Heart right ventricle (tissue), 16 donors: ENCODE measurements around the gene SLC6A8. TPM values are rescaled to one million over a fixed set of nuclear protein-coding genes. Genes with fewer than 3 reads are reported as not detected.
"Not testable (repeated sequence)": the region's sequence is repeated elsewhere in the genome, so short reads cannot be mapped to it uniquely, and the experiment has no call there.

Experiments
- ATAC-seq, 8 donors: fragments of 200-7000 bp; cut with Tn5 transposase; one replicate each; pipeline ENCODE4 v1.9.1; 2020; ENCODE audit warnings: mild to moderate bottlenecking in 8 of 8, moderate library complexity in 8 of 8, moderate number of reproducible peaks in 1 of 8
- DNase-seq, 2 donors: peaks; one replicate each; pipeline ENCODE4 v3.0.0-alpha.2; 2020
- H3K27ac ChIP-seq, 10 donors: fragments of 200-600 bp; sonication (generic) in 2 of 10; one replicate each; pipeline versions ENCODE4 v1.5.0 to v1.8.0; 2020 to 2022; ENCODE audit warnings: mild to moderate bottlenecking in 3 of 10
- H3K27me3 ChIP-seq, 7 donors: fragments of 200-600 bp; one replicate each; pipeline ENCODE4 v1.8.0; 2021 to 2022; ENCODE audit warnings: mild to moderate bottlenecking in 2 of 7
- H3K36me3 ChIP-seq, 9 donors: fragments of 200-600 bp; sonication (generic) in 1 of 9; one replicate each; pipeline versions ENCODE4 v1.5.0 to v1.8.0; 2020 to 2022; ENCODE audit warnings: mild to moderate bottlenecking in 2 of 9
- H3K4me1 ChIP-seq, 9 donors: fragments of 200-600 bp; sonication (generic) in 1 of 9; one replicate each; pipeline versions ENCODE4 v1.5.0 to v1.8.0; 2020 to 2022; ENCODE audit warnings: mild to moderate bottlenecking in 4 of 9
- H3K4me3 ChIP-seq, 10 donors: fragments of 200-600 bp; sonication (generic) in 2 of 10; one replicate each; pipeline versions ENCODE4 v1.5.0 to v1.8.0; 2020 to 2022; ENCODE audit warnings: mild to moderate bottlenecking in 7 of 10, moderate library complexity in 2 of 10
- H3K9me3 ChIP-seq, 11 donors: fragments of 200-600 bp in 10 of 11; sonication (generic) in 2 of 11; one replicate each; pipeline versions ENCODE4 v1.5.0 to v1.8.0; 2013 to 2022; ENCODE audit warnings: mild to moderate bottlenecking in 2 of 11, control low read depth in 1 of 11, moderate library complexity in 1 of 11
- WGBS, 2 donors: extraction: QIAGEN DNeasy Blood & Tissue Kit; methylation state at CpG; one replicate each; pipeline ENCODE4 v1.1.7; 2013; ENCODE audit warnings: inconsistent platforms in 1 of 2; 5-methylcytosine and 5-hydroxymethylcytosine counted together
- intact Hi-C, 10 donors: fragments of 100-400 bp; cut with DNase I; formaldehyde crosslinking; loops; one replicate each; pipeline versions ENCODE4 v1.11.1 to v1.14.2; 2022
- polyA plus RNA-seq, 2 donors: library from polyadenylated mRNA; stranded (reverse); fragments of 200-250 nt; gene quantifications; one replicate each; pipeline ENCODE4 v1.2.3, GENCODE V29; 2013
- total RNA-seq, 10 donors: library from RNA; stranded (reverse); fragmentation: NEBNext Ultra II Directional in 3 of 10; extraction: Animal tissue kit (Norgen Biotek cat#: 25700) in 3 of 10; gene quantifications; one replicate each; pipeline versions ENCODE4 v1.2.1 to v1.2.4, GENCODE V29; 2021 to 2023
- TF ChIP-seq, protein P1 (sequence below), 9 donors: fragments of 200-600 bp; sonication (generic) in 2 of 9; IDR thresholded peaks; one replicate each; pipeline versions ENCODE4 v1.5.0 to v1.8.0; 2021 to 2022; ENCODE audit warnings: antibody characterized with exemption in 9 of 9, mild to moderate bottlenecking in 5 of 9, moderate library complexity in 1 of 9
- donor health status: Arrhythmogenic right ventricular cardiomyopathy.
- donor health status: ischemic (EF 13 %, LVEDD 7.1; RV severe dilation, severe dysfunction).
- donor health status: healthy with polysubstance abuse.
- donor health status: DM: no; HTN: yes; CAD: no.
- donor health status: DM: no; HTN: no; CAD: no.
- donor health status: ischemic (EF 25% LVEDD 6.9; RV normal size, moderate dysfunction).
- donor health status: ischemic (EF 25% LVEDD 5.7; RV mildly dilated, moderate dysfunction).
- donor health status: healthy.
- donor health status: DM: yes; HTN: yes; CAD: no.
- donor health status: Ischemic cardiomyopathy.
- donor health status: ischemic (EF 35%, LVEDD 5.7; RV mildly dilated, moderate dysfunction).
- donor health status: nonischemic (EF 11% LVEDD 7.7; RV severe dilation, severe dysfunction).
- donor health status: DM: yes; HTN: yes; CAD: no.
- donor health status: PGD.
- donor health status: ischemic (EF 29% LVEDD 5.4; RV normal size, mild dysfunction).
- donor health status: nonischemic (EF 23%, LVEDD 6.1; RV moderate dilation, normal function).

Gene SLC6A8
- total and polyA plus RNA-seq, 12 donors = 128 to 238 (median 176) TPM

DNA sequence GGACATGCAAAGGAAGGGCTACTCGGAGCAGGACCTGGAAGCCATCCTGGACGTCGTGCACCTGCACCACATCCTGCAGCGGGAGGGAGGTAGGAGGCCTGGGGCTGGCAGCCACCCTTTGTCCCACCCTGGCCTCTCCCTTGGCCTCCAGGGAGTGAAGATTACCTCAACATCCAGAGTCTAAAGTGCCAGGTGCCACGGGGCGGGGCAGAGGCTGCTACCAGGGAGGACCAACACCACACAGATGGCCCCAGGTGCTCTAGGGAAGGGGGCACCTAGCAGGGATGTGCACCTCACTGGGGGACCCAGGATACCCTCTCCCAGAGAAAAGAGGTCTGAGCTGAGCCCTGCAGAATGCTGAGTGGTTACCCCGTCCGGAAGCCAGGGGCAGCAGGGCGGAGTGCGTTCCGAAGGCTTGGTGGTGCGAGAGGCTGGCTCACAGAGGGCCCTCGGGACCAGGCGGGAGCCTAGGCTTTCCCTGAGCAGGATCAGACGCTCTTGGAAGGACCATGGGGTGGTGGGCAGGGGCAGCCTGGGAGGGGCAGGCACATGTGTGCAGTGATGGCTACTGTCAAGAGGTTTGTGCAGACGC is 53.0 kb downstream of the SLC6A8 start:
- Histone ChIP-seq H3K9me3 (no peaks in the 10 kb centered on the region), H3K27ac (no peak overlapping the region), H3K4me3 (no peak overlapping the region), H3K36me3 (peaks cover 0 to 32% (median 0%) of the 10 kb centered on the region in 9 donors), H3K4me1 (peaks cover 0 to 6% (median 0%) of the 10 kb centered on the region in 9 donors), H3K27me3 (peaks cover 0 to 8% (median 0%) of the 10 kb centered on the region in 7 donors)
- DNase-seq = no peak
- no peak for ATAC-seq
- TF ChIP-seq, protein P1, sequence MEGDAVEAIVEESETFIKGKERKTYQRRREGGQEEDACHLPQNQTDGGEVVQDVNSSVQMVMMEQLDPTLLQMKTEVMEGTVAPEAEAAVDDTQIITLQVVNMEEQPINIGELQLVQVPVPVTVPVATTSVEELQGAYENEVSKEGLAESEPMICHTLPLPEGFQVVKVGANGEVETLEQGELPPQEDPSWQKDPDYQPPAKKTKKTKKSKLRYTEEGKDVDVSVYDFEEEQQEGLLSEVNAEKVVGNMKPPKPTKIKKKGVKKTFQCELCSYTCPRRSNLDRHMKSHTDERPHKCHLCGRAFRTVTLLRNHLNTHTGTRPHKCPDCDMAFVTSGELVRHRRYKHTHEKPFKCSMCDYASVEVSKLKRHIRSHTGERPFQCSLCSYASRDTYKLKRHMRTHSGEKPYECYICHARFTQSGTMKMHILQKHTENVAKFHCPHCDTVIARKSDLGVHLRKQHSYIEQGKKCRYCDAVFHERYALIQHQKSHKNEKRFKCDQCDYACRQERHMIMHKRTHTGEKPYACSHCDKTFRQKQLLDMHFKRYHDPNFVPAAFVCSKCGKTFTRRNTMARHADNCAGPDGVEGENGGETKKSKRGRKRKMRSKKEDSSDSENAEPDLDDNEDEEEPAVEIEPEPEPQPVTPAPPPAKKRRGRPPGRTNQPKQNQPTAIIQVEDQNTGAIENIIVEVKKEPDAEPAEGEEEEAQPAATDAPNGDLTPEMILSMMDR (IDR thresholded peaks at IDR 0.05) = no peak
- WGBS, 2 donors = 86 to 90% methylated on average over 11 to 16 of the region's 16 CpGs
- intact Hi-C loops = no loop called here

DNA sequence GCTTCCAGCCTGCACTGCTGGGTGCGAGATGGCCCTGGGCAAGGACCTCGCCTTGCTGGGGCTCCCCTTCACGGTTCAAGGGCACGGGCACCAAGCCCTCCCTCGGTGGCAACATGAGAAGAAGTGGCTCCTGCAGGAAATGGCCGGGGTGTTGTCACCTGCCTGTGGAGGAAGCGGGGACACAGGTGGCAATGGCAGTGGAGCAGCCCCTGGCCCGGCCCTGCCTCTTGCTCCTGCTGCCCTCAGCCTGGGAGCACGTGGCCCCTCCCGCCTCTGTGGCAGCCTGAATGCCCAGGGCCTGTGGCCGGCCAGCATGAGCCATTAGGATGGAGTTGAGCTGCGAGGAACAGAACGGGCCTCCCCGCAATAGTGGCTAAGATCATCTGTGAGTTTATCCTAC is 53.7 kb downstream of the SLC6A8 start:
- no peak for ATAC-seq
- Histone ChIP-seq H3K27me3 (peaks cover 0 to 13% (median 0%) of the 10 kb centered on the region in 7 donors), H3K4me3 (no peak overlapping the region), H3K9me3 (no peaks in the 10 kb centered on the region), H3K27ac (no peak overlapping the region), H3K4me1 (peaks cover 0 to 6% (median 0%) of the 10 kb centered on the region in 9 donors), H3K36me3 (peaks cover 0 to 25% (median 0%) of the 10 kb centered on the region in 9 donors)
- DNase-seq = no peak
- intact Hi-C loops = no loop called here
- 90 to 96% methylated on average over 12 to 14 of the region's 14 CpGs for WGBS, 2 donors
- TF ChIP-seq, protein P1 (IDR thresholded peaks at IDR 0.05) = no peak

DNA sequence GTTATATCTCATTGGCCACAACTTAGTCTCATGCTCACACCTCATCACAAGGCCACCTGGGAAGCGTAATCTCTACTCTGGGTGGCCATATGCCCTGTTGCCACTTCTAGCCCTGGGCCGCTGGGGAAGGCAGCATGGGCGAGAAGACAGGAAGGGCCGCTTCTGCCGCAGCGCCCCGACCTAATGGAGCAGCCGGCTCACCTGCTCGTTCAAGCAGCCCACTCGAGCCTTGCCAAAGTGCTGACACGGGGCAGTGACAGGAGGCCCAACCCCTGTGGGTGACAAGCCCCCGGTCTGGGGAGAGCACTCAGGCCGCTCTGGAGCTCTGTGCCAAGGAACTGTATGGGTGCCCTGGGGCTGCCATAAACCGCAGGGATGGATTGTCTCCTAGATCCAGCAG is 54.4 kb downstream of the SLC6A8 start:
- 93 to 97% methylated on average over 7 to 14 of the region's 14 CpGs for WGBS, 2 donors
- H3K27me3 ChIP-seq = peaks cover 0 to 17% (median 0%) of the 10 kb centered on the region in 7 donors
- DNase-seq, H3K4me3 ChIP-seq, intact Hi-C loops, H3K4me1 ChIP-seq, H3K9me3 ChIP-seq, ATAC-seq, H3K27ac ChIP-seq: not testable (repeated sequence)
- H3K36me3 ChIP-seq = peaks cover 0 to 18% (median 0%) of the 10 kb centered on the region in 9 donors

DNA sequence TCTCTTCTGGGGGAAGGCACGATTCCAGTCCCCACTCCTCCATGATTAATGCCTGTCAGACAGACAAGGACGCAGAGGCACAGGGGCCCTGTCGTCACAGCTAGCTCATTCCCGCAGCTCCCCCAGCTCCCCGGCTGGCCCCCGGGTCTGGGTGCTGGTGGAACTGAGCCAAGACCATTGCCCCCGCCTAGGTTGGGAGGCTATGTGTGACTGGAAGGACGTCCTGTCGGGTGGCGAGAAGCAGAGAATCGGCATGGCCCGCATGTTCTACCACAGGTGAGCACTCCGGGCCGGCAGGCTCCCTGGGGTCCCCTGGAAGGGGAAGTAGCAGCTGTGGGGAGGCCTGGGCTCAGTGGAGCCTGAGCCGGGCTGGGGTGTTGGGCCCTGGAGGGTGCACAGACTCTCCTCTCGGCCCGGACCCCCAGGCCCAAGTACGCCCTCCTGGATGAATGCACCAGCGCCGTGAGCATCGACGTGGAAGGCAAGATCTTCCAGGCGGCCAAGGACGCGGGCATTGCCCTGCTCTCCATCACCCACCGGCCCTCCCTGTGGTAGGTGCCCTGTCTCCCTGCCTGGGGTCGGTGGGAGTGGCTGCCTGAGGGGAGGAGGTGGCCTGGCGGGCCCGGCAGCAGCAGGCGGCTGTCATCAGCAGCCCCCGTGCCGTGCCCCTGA is 55.2 kb downstream of the SLC6A8 start:
- ATAC-seq, H3K27ac ChIP-seq, H3K9me3 ChIP-seq, intact Hi-C loops, H3K4me3 ChIP-seq, DNase-seq, H3K4me1 ChIP-seq: not testable (repeated sequence)
- Histone ChIP-seq H3K27me3 (peaks cover 0 to 21% (median 0%) of the 10 kb centered on the region in 7 donors), H3K36me3 (peaks cover 0 to 16% (median 0%) of the 10 kb centered on the region in 9 donors)
- 70 to 74% methylated on average over 18 to 29 of the region's 32 CpGs for WGBS, 2 donors

DNA sequence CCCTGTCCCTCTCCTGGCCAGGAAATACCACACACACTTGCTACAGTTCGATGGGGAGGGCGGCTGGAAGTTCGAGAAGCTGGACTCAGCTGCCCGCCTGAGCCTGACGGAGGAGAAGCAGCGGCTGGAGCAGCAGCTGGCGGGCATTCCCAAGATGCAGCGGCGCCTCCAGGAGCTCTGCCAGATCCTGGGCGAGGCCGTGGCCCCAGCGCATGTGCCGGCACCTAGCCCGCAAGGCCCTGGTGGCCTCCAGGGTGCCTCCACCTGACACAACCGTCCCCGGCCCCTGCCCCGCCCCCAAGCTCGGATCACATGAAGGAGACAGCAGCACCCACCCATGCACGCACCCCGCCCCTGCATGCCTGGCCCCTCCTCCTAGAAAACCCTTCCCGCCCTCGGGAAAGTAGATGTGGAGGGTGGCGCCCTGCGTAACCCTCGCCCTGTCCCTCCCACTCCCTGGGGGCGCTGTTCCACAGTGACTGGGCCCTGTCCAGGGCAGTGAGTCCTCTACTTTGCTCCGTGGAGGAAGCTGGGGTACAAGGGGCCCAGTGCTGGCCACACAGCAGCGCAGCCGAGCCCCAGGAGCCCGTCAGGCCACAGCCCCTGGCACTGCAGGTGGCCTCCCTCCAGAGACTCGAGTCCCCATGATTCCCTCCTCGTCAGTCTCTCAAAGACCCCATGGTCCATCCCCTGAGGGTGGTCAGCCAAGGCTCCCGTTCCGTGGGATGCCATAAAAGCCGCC is 55.9 kb downstream of the SLC6A8 start:
- whole genome bisulfite sequencing, 2 donors = 59 to 70% methylated on average over 13 to 29 of the region's 35 CpGs
- H3K9me3 ChIP-seq, H3K4me1 ChIP-seq, intact Hi-C loops, H3K27ac ChIP-seq: not testable (repeated sequence)
- peaks cover 0 to 14% (median 0%) of the 10 kb centered on the region in 9 donors for H3K36me3 ChIP-seq
- peaks cover 0 to 25% (median 0%) of the 10 kb centered on the region in 7 donors for H3K27me3 ChIP-seq
- ATAC-seq (peak in 1 of 8 donors; percentile 59), DNase-seq (peak in 1 of 2 donors; percentile 59)
- peak overlapping the region in 1 of 10 donors; percentile 17 for H3K4me3 ChIP-seq
